ENCODE results near the gene EFL1.
"Not testable (repeated sequence)": the region's sequence is repeated elsewhere in the genome, so short reads cannot be mapped to it uniquely, and the experiment has no call there.

DNA sequence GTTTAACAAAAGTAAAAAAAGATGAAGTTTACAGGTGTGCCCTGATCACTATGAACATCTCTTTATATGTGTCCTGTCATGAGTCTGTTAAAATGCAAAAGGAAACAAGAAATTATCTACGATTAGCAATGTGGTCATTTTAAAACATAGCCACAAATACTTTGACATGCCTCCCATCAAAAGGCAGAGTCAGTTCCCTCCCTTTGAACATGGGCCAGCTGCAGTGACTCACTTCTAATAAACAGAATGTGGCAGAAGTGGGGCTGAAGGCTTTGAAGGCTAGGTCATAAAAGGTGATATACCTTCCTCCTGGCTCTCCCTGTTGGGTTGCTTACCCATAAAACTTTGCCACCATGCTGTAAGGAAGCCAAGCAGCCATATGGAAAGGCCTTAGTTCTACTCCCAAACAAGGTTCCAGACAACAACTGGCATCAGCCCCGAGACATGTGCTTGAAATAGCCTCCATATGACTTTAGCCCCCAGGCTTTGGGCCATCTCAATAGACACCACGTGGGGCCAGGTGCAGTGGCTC, 52.4 kb downstream of the EFL1 start:
- not testable (repeated sequence) for TF ChIP-seq ZNF274 (IDR thresholded peaks at IDR 0.05; ENCODE audit: low read depth, low read length); SUZ12 (IDR thresholded peaks at IDR 0.05; ENCODE audit: extremely low read depth, insufficient read depth, insufficient read length); YY1 (IDR thresholded peaks at IDR 0.05; ENCODE audit: insufficient read depth, insufficient read length)

Measured in NT2/D1 (cell line).